ENCODE data around the gene MEX3C. TPM values are rescaled to one million over a fixed set of nuclear protein-coding genes. Genes with fewer than 3 reads are reported as not detected.

Gene MEX3C
- polyA plus RNA-seq, 1 of the 3 experiments (the other 2 are of a cell fraction), result 25.1 TPM

DNA sequence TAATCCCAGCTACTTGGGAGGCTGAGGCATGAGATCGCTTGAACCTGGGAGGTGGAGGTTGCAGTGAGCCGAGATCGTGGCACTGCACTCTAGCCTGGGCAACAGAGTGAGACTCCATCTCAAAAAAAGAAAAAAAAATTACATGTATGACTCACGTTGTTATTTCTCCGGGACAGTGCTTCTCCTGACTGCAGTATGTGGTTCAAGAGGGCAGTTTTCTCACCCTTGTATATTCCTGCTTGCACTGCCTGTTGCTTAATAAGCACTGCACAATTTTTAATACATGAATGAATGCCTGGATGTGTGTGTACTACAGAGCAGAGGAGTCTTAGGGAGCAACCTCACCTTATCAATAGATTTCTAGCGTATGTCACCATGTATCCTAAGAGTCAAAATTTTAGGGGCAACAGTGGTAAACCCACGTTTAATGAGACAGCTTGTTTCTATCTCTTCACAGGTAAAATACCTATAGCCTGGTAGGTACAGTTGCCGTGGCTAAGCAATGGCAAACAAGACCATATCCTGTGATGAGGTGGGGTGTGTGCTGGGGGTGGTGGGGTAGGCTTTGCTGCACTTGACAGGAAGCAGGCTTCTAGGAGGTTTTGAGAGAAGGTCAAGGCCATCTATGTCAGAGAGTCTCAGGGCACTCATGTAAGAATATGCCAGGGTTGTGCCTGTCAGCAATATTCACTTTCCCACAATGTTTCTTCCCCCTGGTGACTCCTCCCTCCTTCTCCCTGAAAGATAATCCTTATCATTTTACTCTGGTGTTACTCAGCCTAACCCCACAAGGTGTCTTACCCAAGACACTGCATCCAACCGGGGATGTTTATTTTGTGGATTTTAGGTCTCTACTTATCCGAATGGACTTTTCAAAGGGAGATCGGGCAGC is 36.9 kb upstream of the MEX3C start:
- H3K9me3 ChIP-seq, result no peaks in the 10 kb centered on the region
- H4K20me1 ChIP-seq (ENCODE audit: insufficient read depth), result no peaks in the 10 kb centered on the region
- H3K4me1 ChIP-seq (ENCODE audit: control insufficient read depth in 1 of 2, insufficient read depth in 2 of 2, low read depth in 1 of 2, low read length in 1 of 2), result peaks cover 0 to 21% of the 10 kb centered on the region in 2 experiments; a peak in 1 of 4 replicates
- H2AFZ ChIP-seq (ENCODE audit: low read depth), result no peak overlapping the region
- H3K4me3 ChIP-seq (ENCODE audit: low read depth in 2 of 2, low read length in 1 of 2), result no peak overlapping the region
- no peaks in the 10 kb centered on the region for H3K36me3 ChIP-seq (replicated peaks in 1 of 2; ENCODE audit: control insufficient read depth in 1 of 2, insufficient read depth in 2 of 2, low read length in 1 of 2)
- no peak overlapping the region for H3K4me2 ChIP-seq
- 74% methylated on average over 11 of the region's 11 CpGs for WGBS (ENCODE audit: low lambda C conversion rate)
- no peaks in the 10 kb centered on the region for H3K9me2 ChIP-seq
- H3K79me2 ChIP-seq (ENCODE audit: insufficient read depth), result no peaks in the 10 kb centered on the region
- no peak for DNase-seq
- H3F3A ChIP-seq (replicated peaks; ENCODE audit: insufficient read depth), result no peaks in the 10 kb centered on the region
- POLR2A ChIA-PET, result interaction anchor here (1.1 kb wide), 1 partner anchor 37 kb away, joined by 3 read pairs; the partner anchor contains the start of gene MEX3C
- no peak overlapping the region for H3K9ac ChIP-seq
- no peak for TF ChIP-seq RXRA (IDR thresholded peaks at IDR 0.05; ENCODE audit: borderline replicate concordance, low read depth)
- no peak for TF ChIP-seq SMC3 (IDR thresholded peaks at IDR 0.05; ENCODE audit: low read depth, low read length)
- TF ChIP-seq MXI1 (IDR thresholded peaks at IDR 0.05; ENCODE audit: low read depth, low read length), result no peak
- TF ChIP-seq TEAD4 (IDR thresholded peaks at IDR 0.05; ENCODE audit: borderline replicate concordance, insufficient read depth), result no peak
- no peak for TF ChIP-seq YY1 (IDR thresholded peaks at IDR 0.05; ENCODE audit: low read depth)
- TF ChIP-seq, protein P1, sequence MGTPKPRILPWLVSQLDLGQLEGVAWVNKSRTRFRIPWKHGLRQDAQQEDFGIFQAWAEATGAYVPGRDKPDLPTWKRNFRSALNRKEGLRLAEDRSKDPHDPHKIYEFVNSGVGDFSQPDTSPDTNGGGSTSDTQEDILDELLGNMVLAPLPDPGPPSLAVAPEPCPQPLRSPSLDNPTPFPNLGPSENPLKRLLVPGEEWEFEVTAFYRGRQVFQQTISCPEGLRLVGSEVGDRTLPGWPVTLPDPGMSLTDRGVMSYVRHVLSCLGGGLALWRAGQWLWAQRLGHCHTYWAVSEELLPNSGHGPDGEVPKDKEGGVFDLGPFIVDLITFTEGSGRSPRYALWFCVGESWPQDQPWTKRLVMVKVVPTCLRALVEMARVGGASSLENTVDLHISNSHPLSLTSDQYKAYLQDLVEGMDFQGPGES (IDR thresholded peaks at IDR 0.05; ENCODE audit: low read depth, low read length), result no peak
- TF ChIP-seq RAD21 (IDR thresholded peaks at IDR 0.05; ENCODE audit: low read length), result no peak
- no peak for TF ChIP-seq ELF1 (IDR thresholded peaks at IDR 0.05)
- no peak for TF ChIP-seq GATA2 (CRISPR knock-in tag; IDR thresholded peaks at IDR 0.05)
- TF ChIP-seq CTCF (IDR thresholded peaks at IDR 0.05), result no peak
- TF ChIP-seq NRF1 (IDR thresholded peaks at IDR 0.05; ENCODE audit: low read depth, low read length), result no peak
- TF ChIP-seq, protein P2, sequence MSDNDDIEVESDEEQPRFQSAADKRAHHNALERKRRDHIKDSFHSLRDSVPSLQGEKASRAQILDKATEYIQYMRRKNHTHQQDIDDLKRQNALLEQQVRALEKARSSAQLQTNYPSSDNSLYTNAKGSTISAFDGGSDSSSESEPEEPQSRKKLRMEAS (IDR thresholded peaks at IDR 0.05; ENCODE audit: low read depth), result no peak
- TF ChIP-seq TCF12 (IDR thresholded peaks at IDR 0.05), result no peak
- TF ChIP-seq NFIC (IDR thresholded peaks at IDR 0.05; ENCODE audit: borderline replicate concordance), result no peak
- no peak for TF ChIP-seq FOXJ3 (CRISPR knock-in tag; IDR thresholded peaks at IDR 0.05)
- CTCF ChIA-PET, result interaction anchor here (0.7 kb wide), 1 partner anchor 15 kb away, joined by 4 read pairs; no protein-coding TSS in a partner anchor
- H3K27ac ChIP-seq (ENCODE audit: low read depth in 2 of 2, low read length in 1 of 2), result no peak overlapping the region
- no peaks in the 10 kb centered on the region for H3K27me3 ChIP-seq (ENCODE audit: insufficient read depth)
